Loucy (cell line): ENCODE data around the gene IFNL1.

ENCODE experiments used
- EZH2phosphoT487 ChIP-seq: fragments of 200-600 bp; IDR thresholded peaks from 2 replicates; pipeline ENCODE4 v1.6.1; 2018; ENCODE audit warnings: antibody characterized with exemption, mild to moderate bottlenecking, moderate library complexity, borderline replicate concordance
- TF ChIP-seq, protein P1 (sequence below): fragments of 200-600 bp; sonication (generic); conservative IDR thresholded peaks from 2 replicates; pipeline ENCODE4 v1.5.1; 2014; ENCODE audit warnings: mild to moderate bottlenecking, antibody characterized with exemption, low read length

DNA sequence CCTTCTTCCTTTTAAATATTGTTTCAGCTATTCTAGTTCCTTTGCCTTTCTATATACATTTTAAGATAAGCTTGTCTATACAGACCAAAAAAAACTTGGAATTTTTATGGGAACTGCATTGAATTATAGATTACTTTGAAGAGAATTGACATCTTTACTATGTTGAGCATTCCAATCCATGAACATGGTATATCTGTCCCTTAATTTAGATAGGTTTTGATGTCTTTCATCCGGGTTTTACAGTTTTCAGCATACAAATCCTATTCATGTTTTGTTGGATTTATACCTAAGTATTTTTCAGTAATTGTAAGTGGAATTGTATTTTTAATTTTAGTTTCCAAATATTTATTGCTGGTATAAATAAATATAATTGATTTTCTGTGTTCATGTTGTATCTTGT is 12.2 kb upstream of the IFNL1 start:
- TF ChIP-seq, protein P1, sequence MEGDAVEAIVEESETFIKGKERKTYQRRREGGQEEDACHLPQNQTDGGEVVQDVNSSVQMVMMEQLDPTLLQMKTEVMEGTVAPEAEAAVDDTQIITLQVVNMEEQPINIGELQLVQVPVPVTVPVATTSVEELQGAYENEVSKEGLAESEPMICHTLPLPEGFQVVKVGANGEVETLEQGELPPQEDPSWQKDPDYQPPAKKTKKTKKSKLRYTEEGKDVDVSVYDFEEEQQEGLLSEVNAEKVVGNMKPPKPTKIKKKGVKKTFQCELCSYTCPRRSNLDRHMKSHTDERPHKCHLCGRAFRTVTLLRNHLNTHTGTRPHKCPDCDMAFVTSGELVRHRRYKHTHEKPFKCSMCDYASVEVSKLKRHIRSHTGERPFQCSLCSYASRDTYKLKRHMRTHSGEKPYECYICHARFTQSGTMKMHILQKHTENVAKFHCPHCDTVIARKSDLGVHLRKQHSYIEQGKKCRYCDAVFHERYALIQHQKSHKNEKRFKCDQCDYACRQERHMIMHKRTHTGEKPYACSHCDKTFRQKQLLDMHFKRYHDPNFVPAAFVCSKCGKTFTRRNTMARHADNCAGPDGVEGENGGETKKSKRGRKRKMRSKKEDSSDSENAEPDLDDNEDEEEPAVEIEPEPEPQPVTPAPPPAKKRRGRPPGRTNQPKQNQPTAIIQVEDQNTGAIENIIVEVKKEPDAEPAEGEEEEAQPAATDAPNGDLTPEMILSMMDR = no peak
- TF ChIP-seq EZH2phosphoT487 = no peak
